Right lung (tissue), 5 donors: ENCODE data around the gene FPGT. TPM values are rescaled to one million over a fixed set of nuclear protein-coding genes. Genes with fewer than 3 reads are reported as not detected.
"Not testable (repeated sequence)": the region's sequence is repeated elsewhere in the genome, so short reads cannot be mapped to it uniquely, and the experiment has no call there.

ENCODE experiments used
- DNase-seq, 2 donors: peaks; one replicate each; pipeline ENCODE4 v3.0.0-alpha.2; 2013
- polyA plus RNA-seq, 5 donors: library from polyadenylated mRNA; unstranded; fragments of 120-200 nt; gene quantifications; one replicate each; pipeline versions ENCODE4 v1.2.1 to v1.2.3, GENCODE V29; 2013; ENCODE audit warnings: inconsistent platforms in 1 of 5, low replicate concordance in 1 of 5; ENCODE audit not compliant: insufficient read length in 5 of 5, insufficient read depth in 1 of 5

FPGT gene
- polyA plus RNA-seq, 5 donors: 15.1 to 29.9 (median 25.1) TPM

DNA sequence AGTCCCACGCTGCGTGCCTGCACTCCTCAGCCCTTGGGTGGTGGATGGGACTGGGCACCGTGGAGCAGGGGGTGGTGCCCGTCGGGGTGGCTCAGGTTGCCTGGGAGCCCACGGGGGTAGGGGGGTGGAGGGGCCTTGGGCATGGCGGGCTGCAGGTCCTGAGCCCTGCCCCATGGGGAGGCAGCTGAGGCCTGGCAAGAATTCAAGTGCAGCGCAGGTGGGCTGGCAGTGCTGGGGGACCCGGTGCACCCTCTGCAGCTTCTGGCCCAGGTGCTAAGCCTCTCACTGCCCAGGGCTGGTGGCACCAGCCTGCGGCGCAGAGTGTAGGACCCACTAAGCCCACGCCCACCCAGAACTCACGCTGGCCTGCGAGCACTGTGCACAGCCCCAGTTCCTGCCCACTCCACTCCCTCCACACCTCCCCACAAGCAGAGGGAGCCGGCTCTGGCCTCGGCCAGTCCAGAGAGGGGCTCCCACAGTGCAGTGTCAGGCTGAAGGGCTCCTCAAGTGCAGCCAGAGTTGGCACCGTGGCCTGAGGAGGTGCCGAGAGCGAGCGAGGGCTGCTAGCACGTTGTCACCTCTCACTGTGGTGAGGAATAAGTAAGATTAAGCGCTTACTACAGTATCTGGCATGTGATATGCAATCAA, 50.0 kb downstream of the FPGT start:
- DNase-seq: no peak

- DNase-seq: not testable (repeated sequence)
These were observed 55.3 kb downstream of the FPGT start for GRCh38 chr1:74253243-74253824.

Other genes with a start within 250 kb of the FPGT start
- 1 to 10 TPM in 4 of 5 donors, under 1 TPM in 1; 0.81 to 3.1 (median 2.0) TPM for gene LRRIQ3, start 66 bp upstream of the FPGT start, polyA plus RNA-seq
- 1 to 10 TPM in 4 of 5 donors, under 1 TPM in 1; 0.70 to 2.7 (median 1.3) TPM for gene TNNI3K, start 37.1 kb downstream of the FPGT start, polyA plus RNA-seq